ENCODE data around the gene SEMA3D. TPM values are rescaled to one million over a fixed set of nuclear protein-coding genes. Genes with fewer than 3 reads are reported as not detected.

SEMA3D gene
- total and polyA plus RNA-seq, 4 donors: 0.18 to 1.2 (median 0.72) TPM

DNA sequence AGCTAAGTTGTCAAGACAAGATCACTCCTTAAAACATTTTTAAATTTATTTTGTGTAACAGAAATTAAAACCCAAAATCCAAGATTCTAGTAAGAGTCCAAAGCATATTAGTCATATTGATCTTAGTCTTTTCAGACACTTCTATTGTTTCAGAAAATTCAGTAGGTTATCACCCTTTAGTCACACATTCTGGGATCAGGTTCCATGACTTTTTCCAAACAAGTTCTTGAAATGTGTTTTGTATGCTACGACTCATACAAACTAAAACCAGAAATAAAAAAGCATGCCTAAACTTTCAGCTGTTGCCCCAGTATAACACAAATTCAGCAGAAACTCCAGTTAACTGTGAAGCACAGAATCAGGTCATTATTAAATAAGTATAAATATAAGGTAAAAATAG lies 10.7 kb downstream of the SEMA3D start:
- Histone ChIP-seq H3K9ac (ENCODE audit: low read depth in 1 of 2, low read length in 2 of 2) (no peak overlapping the region), H3K4me1 (ENCODE audit: control insufficient read depth in 4 of 4, insufficient read depth in 4 of 4, low read length in 3 of 4) (no peaks in the 10 kb centered on the region), H3K36me3 (ENCODE audit: control insufficient read depth in 4 of 4, insufficient read depth in 3 of 4, low read depth in 1 of 4, low read length in 3 of 4) (no peaks in the 10 kb centered on the region), H3K27ac (ENCODE audit: low read depth in 1 of 2, low read length in 2 of 2) (no peak overlapping the region), H3K4me3 (ENCODE audit: low read depth in 1 of 3, low read length in 3 of 3) (no peak overlapping the region), H3K27me3 (ENCODE audit: control insufficient read depth in 4 of 4, insufficient read depth in 4 of 4, low read length in 3 of 4) (peaks cover 0 to 4% (median under 1%) of the 10 kb centered on the region in 4 donors), H3K9me3 (ENCODE audit: control insufficient read depth in 4 of 4, low read length in 3 of 4) (no peaks in the 10 kb centered on the region)
- TF ChIP-seq FOXA1 (IDR thresholded peaks at IDR 0.05): no peak
- TF ChIP-seq ATF3 (IDR thresholded peaks at IDR 0.05): no peak
- no peak for TF ChIP-seq TAF1 (conservative IDR thresholded peaks at IDR 0.05)
- TF ChIP-seq SP1 (IDR thresholded peaks at IDR 0.05): no peak
- TF ChIP-seq YY1 (IDR thresholded peaks at IDR 0.05): no peak
- no peak for TF ChIP-seq GABPA (IDR thresholded peaks at IDR 0.05 in 1 of 2, conservative IDR thresholded peaks at IDR 0.05 in 1 of 2)
- TF ChIP-seq, protein P1, sequence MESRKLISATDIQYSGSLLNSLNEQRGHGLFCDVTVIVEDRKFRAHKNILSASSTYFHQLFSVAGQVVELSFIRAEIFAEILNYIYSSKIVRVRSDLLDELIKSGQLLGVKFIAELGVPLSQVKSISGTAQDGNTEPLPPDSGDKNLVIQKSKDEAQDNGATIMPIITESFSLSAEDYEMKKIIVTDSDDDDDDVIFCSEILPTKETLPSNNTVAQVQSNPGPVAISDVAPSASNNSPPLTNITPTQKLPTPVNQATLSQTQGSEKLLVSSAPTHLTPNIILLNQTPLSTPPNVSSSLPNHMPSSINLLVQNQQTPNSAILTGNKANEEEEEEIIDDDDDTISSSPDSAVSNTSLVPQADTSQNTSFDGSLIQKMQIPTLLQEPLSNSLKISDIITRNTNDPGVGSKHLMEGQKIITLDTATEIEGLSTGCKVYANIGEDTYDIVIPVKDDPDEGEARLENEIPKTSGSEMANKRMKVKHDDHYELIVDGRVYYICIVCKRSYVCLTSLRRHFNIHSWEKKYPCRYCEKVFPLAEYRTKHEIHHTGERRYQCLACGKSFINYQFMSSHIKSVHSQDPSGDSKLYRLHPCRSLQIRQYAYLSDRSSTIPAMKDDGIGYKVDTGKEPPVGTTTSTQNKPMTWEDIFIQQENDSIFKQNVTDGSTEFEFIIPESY (IDR thresholded peaks at IDR 0.05): no peak
- TF ChIP-seq JUND (IDR thresholded peaks at IDR 0.05): no peak
- no peak for TF ChIP-seq FOXA2 (IDR thresholded peaks at IDR 0.05)
- no peak for TF ChIP-seq RXRA (IDR thresholded peaks at IDR 0.05)
- no peak for TF ChIP-seq NR2F2 (IDR thresholded peaks at IDR 0.05)
- TF ChIP-seq, protein P2, sequence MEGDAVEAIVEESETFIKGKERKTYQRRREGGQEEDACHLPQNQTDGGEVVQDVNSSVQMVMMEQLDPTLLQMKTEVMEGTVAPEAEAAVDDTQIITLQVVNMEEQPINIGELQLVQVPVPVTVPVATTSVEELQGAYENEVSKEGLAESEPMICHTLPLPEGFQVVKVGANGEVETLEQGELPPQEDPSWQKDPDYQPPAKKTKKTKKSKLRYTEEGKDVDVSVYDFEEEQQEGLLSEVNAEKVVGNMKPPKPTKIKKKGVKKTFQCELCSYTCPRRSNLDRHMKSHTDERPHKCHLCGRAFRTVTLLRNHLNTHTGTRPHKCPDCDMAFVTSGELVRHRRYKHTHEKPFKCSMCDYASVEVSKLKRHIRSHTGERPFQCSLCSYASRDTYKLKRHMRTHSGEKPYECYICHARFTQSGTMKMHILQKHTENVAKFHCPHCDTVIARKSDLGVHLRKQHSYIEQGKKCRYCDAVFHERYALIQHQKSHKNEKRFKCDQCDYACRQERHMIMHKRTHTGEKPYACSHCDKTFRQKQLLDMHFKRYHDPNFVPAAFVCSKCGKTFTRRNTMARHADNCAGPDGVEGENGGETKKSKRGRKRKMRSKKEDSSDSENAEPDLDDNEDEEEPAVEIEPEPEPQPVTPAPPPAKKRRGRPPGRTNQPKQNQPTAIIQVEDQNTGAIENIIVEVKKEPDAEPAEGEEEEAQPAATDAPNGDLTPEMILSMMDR (IDR thresholded peaks at IDR 0.05; ENCODE audit: low read depth, low read length, missing input control): no peak
- DNase-seq (ENCODE audit: low spot score): no peak
- WGBS: 90% methylated on average over 1 of the region's 1 CpG

DNA sequence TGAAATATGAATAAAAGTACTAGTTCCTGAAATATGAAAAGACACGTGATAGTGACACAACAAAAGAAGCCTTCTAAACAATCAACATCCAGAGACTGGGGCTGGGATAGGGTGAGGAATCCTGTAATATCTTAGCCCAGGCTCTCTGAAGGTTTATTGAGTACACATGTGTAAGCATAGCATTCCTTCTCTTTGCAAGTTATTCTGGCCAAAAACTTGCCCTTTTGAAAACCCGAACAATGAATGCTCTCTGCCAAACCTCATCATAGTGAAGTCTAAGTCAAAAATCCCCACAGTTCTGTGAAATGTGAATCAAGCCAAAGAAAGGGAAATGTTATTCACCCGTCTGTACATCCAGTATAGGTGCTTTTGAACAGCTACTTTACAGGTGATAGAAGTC lies 11.6 kb downstream of the SEMA3D start:
- H3K4me3 ChIP-seq (ENCODE audit: low read depth in 1 of 3, low read length in 3 of 3): no peak overlapping the region
- H3K9ac ChIP-seq (ENCODE audit: low read depth in 1 of 2, low read length in 2 of 2): no peak overlapping the region
- H3K36me3 ChIP-seq (ENCODE audit: control insufficient read depth in 4 of 4, insufficient read depth in 3 of 4, low read depth in 1 of 4, low read length in 3 of 4): no peaks in the 10 kb centered on the region
- no peaks in the 10 kb centered on the region for H3K9me3 ChIP-seq (ENCODE audit: control insufficient read depth in 4 of 4, low read length in 3 of 4)
- H3K27ac ChIP-seq (ENCODE audit: low read depth in 1 of 2, low read length in 2 of 2): no peak overlapping the region
- no peaks in the 10 kb centered on the region for H3K4me1 ChIP-seq (ENCODE audit: control insufficient read depth in 4 of 4, insufficient read depth in 4 of 4, low read length in 3 of 4)
- H3K27me3 ChIP-seq (ENCODE audit: control insufficient read depth in 4 of 4, insufficient read depth in 4 of 4, low read length in 3 of 4): peaks cover 0 to 4% (median under 1%) of the 10 kb centered on the region in 4 donors
- no peak for TF ChIP-seq YY1 (IDR thresholded peaks at IDR 0.05)
- TF ChIP-seq, protein P2 (IDR thresholded peaks at IDR 0.05; ENCODE audit: low read depth, low read length, missing input control): no peak
- TF ChIP-seq HNF4G (IDR thresholded peaks at IDR 0.05): no peak
- no peak for TF ChIP-seq NR2F2 (IDR thresholded peaks at IDR 0.05)
- no peak for TF ChIP-seq SP1 (IDR thresholded peaks at IDR 0.05)
- TF ChIP-seq EGR1 (IDR thresholded peaks at IDR 0.05; ENCODE audit: low read depth in 2 of 2): no peak
- no peak for TF ChIP-seq FOXA1 (IDR thresholded peaks at IDR 0.05)
- TF ChIP-seq FOXA2 (IDR thresholded peaks at IDR 0.05): no peak
- TF ChIP-seq, protein P3, sequence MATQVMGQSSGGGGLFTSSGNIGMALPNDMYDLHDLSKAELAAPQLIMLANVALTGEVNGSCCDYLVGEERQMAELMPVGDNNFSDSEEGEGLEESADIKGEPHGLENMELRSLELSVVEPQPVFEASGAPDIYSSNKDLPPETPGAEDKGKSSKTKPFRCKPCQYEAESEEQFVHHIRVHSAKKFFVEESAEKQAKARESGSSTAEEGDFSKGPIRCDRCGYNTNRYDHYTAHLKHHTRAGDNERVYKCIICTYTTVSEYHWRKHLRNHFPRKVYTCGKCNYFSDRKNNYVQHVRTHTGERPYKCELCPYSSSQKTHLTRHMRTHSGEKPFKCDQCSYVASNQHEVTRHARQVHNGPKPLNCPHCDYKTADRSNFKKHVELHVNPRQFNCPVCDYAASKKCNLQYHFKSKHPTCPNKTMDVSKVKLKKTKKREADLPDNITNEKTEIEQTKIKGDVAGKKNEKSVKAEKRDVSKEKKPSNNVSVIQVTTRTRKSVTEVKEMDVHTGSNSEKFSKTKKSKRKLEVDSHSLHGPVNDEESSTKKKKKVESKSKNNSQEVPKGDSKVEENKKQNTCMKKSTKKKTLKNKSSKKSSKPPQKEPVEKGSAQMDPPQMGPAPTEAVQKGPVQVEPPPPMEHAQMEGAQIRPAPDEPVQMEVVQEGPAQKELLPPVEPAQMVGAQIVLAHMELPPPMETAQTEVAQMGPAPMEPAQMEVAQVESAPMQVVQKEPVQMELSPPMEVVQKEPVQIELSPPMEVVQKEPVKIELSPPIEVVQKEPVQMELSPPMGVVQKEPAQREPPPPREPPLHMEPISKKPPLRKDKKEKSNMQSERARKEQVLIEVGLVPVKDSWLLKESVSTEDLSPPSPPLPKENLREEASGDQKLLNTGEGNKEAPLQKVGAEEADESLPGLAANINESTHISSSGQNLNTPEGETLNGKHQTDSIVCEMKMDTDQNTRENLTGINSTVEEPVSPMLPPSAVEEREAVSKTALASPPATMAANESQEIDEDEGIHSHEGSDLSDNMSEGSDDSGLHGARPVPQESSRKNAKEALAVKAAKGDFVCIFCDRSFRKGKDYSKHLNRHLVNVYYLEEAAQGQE (IDR thresholded peaks at IDR 0.05): no peak
- TF ChIP-seq JUND (IDR thresholded peaks at IDR 0.05): no peak
- TF ChIP-seq ATF3 (IDR thresholded peaks at IDR 0.05): no peak
- no peak for TF ChIP-seq GABPA (IDR thresholded peaks at IDR 0.05 in 1 of 2, conservative IDR thresholded peaks at IDR 0.05 in 1 of 2)
- no peak for TF ChIP-seq MAX (IDR thresholded peaks at IDR 0.05)
- TF ChIP-seq, protein P1 (IDR thresholded peaks at IDR 0.05): no peak
- no peak for DNase-seq (ENCODE audit: low spot score)
- WGBS: 73% methylated on average over 3 of the region's 3 CpGs

Measured in liver (tissue), 9 donors.